Fibroblast of lung (primary cell): Measurements from ENCODE around the gene GPATCH1. TPM values are rescaled to one million over a fixed set of nuclear protein-coding genes. Genes with fewer than 3 reads are reported as not detected.
A peak's percentile ranks its signal among the peaks of the same experiment; 100 is the strongest.

Experiments
- DNase-seq, 2 donors: peaks; one replicate each; pipeline versions ENCODE4 v3.0.0 to v3.0.0-alpha.2; 2010; ENCODE audit warnings: low read depth in 2 of 2
- H2AFZ ChIP-seq: 2 replicates; pipeline ENCODE4 v1.5.1; 2012; ENCODE audit warnings: low read length, control low read depth, inconsistent platforms
- H3K27ac ChIP-seq: 2 replicates; pipeline ENCODE4 v1.5.1; 2011; ENCODE audit warnings: low read length, control low read depth; ENCODE audit not compliant: insufficient read depth
- H3K27me3 ChIP-seq: 2 replicates; pipeline ENCODE4 v1.5.1; 2011; ENCODE audit warnings: mild to moderate bottlenecking, low read length; ENCODE audit not compliant: control insufficient read depth, insufficient read depth
- H3K36me3 ChIP-seq: 2 replicates; pipeline ENCODE4 v1.5.1; 2011; ENCODE audit warnings: low read length; ENCODE audit not compliant: control insufficient read depth, insufficient read depth
- H3K4me1 ChIP-seq: 2 replicates; pipeline ENCODE4 v1.5.1; 2011; ENCODE audit warnings: low read length; ENCODE audit not compliant: control insufficient read depth, insufficient read depth; ENCODE audit errors: extremely low read depth
- H3K4me2 ChIP-seq: 2 replicates; pipeline ENCODE4 v1.5.1; 2011; ENCODE audit warnings: low read length, control low read depth; ENCODE audit not compliant: insufficient read depth; ENCODE audit errors: extremely low read depth
- H3K4me3 ChIP-seq, 4 experiments: fragments of 200-600 bp in 1 of 4; sonication (generic) in 1 of 4; replicated peaks in 1 of 4; 2 replicates each; pipeline ENCODE4 v1.5.1; 2011 to 2016; ENCODE audit warnings: low read length in 4 of 4, low read depth in 3 of 4, mild to moderate bottlenecking in 3 of 4, control low read depth in 2 of 4, inconsistent platforms in 1 of 4, mixed read lengths in 1 of 4; ENCODE audit not compliant: insufficient read depth in 1 of 4; ENCODE audit errors: control extremely low read depth in 1 of 4
- H3K79me2 ChIP-seq: 2 replicates; pipeline ENCODE4 v1.5.1; 2012; ENCODE audit warnings: mild to moderate bottlenecking, low read length, inconsistent platforms; ENCODE audit not compliant: control insufficient read depth, insufficient read depth
- H3K9ac ChIP-seq: 2 replicates; pipeline ENCODE4 v1.5.1; 2011; ENCODE audit warnings: mild to moderate bottlenecking, low read length, control low read depth; ENCODE audit not compliant: insufficient read depth
- H3K9me3 ChIP-seq: 2 replicates; pipeline ENCODE4 v1.5.1; 2012; ENCODE audit warnings: low read depth, low read length; ENCODE audit not compliant: control insufficient read depth, insufficient read depth
- H4K20me1 ChIP-seq: 2 replicates; pipeline ENCODE4 v1.5.1; 2011; ENCODE audit warnings: low read length; ENCODE audit not compliant: control insufficient read depth, insufficient read depth; ENCODE audit errors: extremely low read depth
- CTCF ChIP-seq, 2 donors: IDR thresholded peaks in 1 of 2; conservative IDR thresholded peaks in 1 of 2; 1 replicate in 1 of 2; 2 replicates in 1 of 2; pipeline ENCODE4 v1.5.1; 2011 to 2012; ENCODE audit warnings: low read length in 2 of 2, control low read depth in 1 of 2, inconsistent platforms in 1 of 2, low read depth in 1 of 2, mild to moderate bottlenecking in 1 of 2
- EZH2 ChIP-seq: IDR thresholded peaks from 2 replicates; pipeline ENCODE4 v1.5.1; 2012; ENCODE audit warnings: low read length, control low read depth, mild to moderate bottlenecking; ENCODE audit errors: missing control alignments
- polyA plus RNA-seq, 2 donors: library from polyadenylated mRNA; depleted of rRNA in 1 of 2; stranded (reverse) in 1 of 2; unstranded in 1 of 2; fragments of >200 nt; gene quantifications; 2 replicates each; pipeline ENCODE4 v1.2.1, GENCODE V29; 2011 to 2012; ENCODE audit warnings: missing spikeins in 1 of 2
- total RNA-seq: library from RNA; depleted of rRNA; stranded (reverse); fragments of >200 nt; gene quantifications from 2 replicates; pipeline ENCODE4 v1.2.1, GENCODE V29; 2014

GPATCH1 gene
- total and polyA plus RNA-seq, 2 donors (not counting 1 experiment from before 2014, with no cell fraction given): 5.6 to 6.3 TPM

- H3K4me2 ChIP-seq: no peak overlapping the region
- no peaks in the 10 kb centered on the region for H4K20me1 ChIP-seq
- no peak overlapping the region for H3K4me3 ChIP-seq
- H3K9me3 ChIP-seq: no peaks in the 10 kb centered on the region
- no peak overlapping the region for H2AFZ ChIP-seq
- no peaks in the 10 kb centered on the region for H3K4me1 ChIP-seq
- no peaks in the 10 kb centered on the region for H3K27me3 ChIP-seq
- H3K27ac ChIP-seq: no peak overlapping the region
- H3K79me2 ChIP-seq: no peaks in the 10 kb centered on the region
- peaks cover 2% of the 10 kb centered on the region for H3K36me3 ChIP-seq
- TF ChIP-seq EZH2 (no peak), CTCF (conservative IDR thresholded peaks at IDR 0.05 in 1 of 2, IDR thresholded peaks at IDR 0.05 in 1 of 2; ENCODE audit: low read depth in 1 of 2, low read length in 2 of 2) (peak in 1 of 2 donors; percentile 20)
- DNase-seq: no peak
- H3K9ac ChIP-seq: no peak overlapping the region
Measured at GRCh38 chr19:33132425-33132824, 51.4 kb downstream of the GPATCH1 start.

GRCh38 chr19:33133438-33134031 is 52.6 kb downstream of the GPATCH1 start:
- DNase-seq: peak in 1 of 2 donors; percentile 51

GRCh38 chr19:33134571-33135041 is 53.6 kb downstream of the GPATCH1 start:
- DNase-seq: no peak
- Histone ChIP-seq H2AFZ (no peak overlapping the region), H3K36me3 (peaks cover 2% of the 10 kb centered on the region)

More at GRCh38 chr19:33133438-33134031, 52.6 kb downstream of the GPATCH1 start:
- no peak overlapping the region for H3K9ac ChIP-seq
- H3K4me3 ChIP-seq: no peak overlapping the region
- H3K79me2 ChIP-seq: no peaks in the 10 kb centered on the region
- H3K27ac ChIP-seq: no peak overlapping the region
- no peaks in the 10 kb centered on the region for H4K20me1 ChIP-seq
- no peak for TF ChIP-seq CTCF (conservative IDR thresholded peaks at IDR 0.05 in 1 of 2, IDR thresholded peaks at IDR 0.05 in 1 of 2; ENCODE audit: low read depth in 1 of 2, low read length in 2 of 2)
- no peak for TF ChIP-seq EZH2
- H3K4me2 ChIP-seq: no peak overlapping the region
- H3K4me1 ChIP-seq: no peaks in the 10 kb centered on the region
- no peaks in the 10 kb centered on the region for H3K27me3 ChIP-seq
- H3K36me3 ChIP-seq: peaks cover 2% of the 10 kb centered on the region
- H2AFZ ChIP-seq: no peak overlapping the region
- H3K9me3 ChIP-seq: no peaks in the 10 kb centered on the region

More at GRCh38 chr19:33134571-33135041, 53.6 kb downstream of the GPATCH1 start:
- H3K4me2 ChIP-seq: no peak overlapping the region
- no peaks in the 10 kb centered on the region for H3K4me1 ChIP-seq
- TF ChIP-seq CTCF (conservative IDR thresholded peaks at IDR 0.05 in 1 of 2, IDR thresholded peaks at IDR 0.05 in 1 of 2; ENCODE audit: low read depth in 1 of 2, low read length in 2 of 2) (no peak), EZH2 (no peak)
- H3K79me2 ChIP-seq: no peaks in the 10 kb centered on the region
- H3K9me3 ChIP-seq: no peaks in the 10 kb centered on the region
- H3K27me3 ChIP-seq: no peaks in the 10 kb centered on the region
- H3K4me3 ChIP-seq: no peak overlapping the region
- H3K9ac ChIP-seq: no peak overlapping the region
- H3K27ac ChIP-seq: no peak overlapping the region
- no peaks in the 10 kb centered on the region for H4K20me1 ChIP-seq
